Prostate gland (tissue), 2 donors: Measurements from ENCODE around the gene TXNDC9.

ENCODE experiments used
- POLR2A ChIP-seq: fragments of 450-650 bp; IDR thresholded peaks from one replicate; pipeline ENCODE4 v1.6.1; 2016; ENCODE audit warnings: antibody characterized with exemption, mild to moderate bottlenecking
- TF ChIP-seq, protein P1 (sequence below), 4 experiments: fragments of 200-600 bp in 2 of 4; fragments of 450-650 bp in 2 of 4; sonication (generic) in 2 of 4; IDR thresholded peaks; 1 replicate in 3 of 4; 2 replicates in 1 of 4; pipeline ENCODE4 v1.5.1; 2016 to 2019; ENCODE audit warnings: antibody characterized with exemption in 4 of 4, mild to moderate bottlenecking in 2 of 4, moderate library complexity in 2 of 4

DNA sequence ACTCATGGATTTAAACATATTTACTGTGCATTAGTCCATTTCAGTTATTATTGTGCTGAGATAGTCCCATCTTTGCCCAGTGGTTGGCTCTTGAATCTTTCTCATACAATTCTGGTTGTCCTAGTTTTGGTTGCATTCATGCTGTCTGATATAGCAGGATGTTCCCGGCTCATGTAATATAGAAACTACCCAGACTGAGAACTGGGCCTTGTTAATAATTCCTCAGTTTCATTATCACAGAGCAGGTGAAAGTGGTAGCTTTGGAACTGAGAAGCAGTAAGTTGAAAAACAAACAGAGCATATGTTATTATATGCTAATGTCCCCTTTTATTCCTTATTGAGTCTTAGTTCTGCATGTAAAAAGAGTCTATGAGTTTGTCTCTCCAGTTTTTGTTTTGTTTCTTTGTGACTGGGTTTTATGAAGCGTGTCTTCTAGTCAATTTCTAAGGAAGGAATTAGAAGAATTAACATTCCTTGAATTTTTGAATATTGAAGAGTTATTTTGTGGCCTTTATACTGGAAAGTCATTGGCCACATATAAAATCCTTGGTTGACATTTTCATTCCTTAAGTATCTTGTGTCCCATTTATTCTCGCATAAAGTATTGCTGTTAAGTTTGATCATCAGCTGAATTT, 44.4 kb upstream of the TXNDC9 start:
- no peak for TF ChIP-seq POLR2A
- TF ChIP-seq, protein P1, sequence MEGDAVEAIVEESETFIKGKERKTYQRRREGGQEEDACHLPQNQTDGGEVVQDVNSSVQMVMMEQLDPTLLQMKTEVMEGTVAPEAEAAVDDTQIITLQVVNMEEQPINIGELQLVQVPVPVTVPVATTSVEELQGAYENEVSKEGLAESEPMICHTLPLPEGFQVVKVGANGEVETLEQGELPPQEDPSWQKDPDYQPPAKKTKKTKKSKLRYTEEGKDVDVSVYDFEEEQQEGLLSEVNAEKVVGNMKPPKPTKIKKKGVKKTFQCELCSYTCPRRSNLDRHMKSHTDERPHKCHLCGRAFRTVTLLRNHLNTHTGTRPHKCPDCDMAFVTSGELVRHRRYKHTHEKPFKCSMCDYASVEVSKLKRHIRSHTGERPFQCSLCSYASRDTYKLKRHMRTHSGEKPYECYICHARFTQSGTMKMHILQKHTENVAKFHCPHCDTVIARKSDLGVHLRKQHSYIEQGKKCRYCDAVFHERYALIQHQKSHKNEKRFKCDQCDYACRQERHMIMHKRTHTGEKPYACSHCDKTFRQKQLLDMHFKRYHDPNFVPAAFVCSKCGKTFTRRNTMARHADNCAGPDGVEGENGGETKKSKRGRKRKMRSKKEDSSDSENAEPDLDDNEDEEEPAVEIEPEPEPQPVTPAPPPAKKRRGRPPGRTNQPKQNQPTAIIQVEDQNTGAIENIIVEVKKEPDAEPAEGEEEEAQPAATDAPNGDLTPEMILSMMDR (IDR thresholded peaks at IDR 0.05) = no peak
